Smooth muscle cell (in vitro differentiated cells): ENCODE measurements around the gene TARBP2. TPM values are rescaled to one million over a fixed set of nuclear protein-coding genes. Genes with fewer than 3 reads are reported as not detected.

Experiments used
- DNase-seq: peaks from one replicate; lab custom pipeline; 2025; ENCODE audit not compliant: unreplicated experiment; lab: John Stamatoyannopoulos, UW
- H2AFZ ChIP-seq: fragments of 200-600 bp; sonication (generic); 2 replicates; pipeline ENCODE4 v1.6.0; 2016; ENCODE audit warnings: antibody characterized with exemption, low read depth, mild to moderate bottlenecking
- H3F3A ChIP-seq: fragments of 200-600 bp; sonication (generic); 2 replicates; pipeline ENCODE4 v1.6.0; 2017; ENCODE audit warnings: antibody characterized with exemption, low read depth
- H3K27ac ChIP-seq: fragments of 200-600 bp; sonication (generic); 2 replicates; pipeline ENCODE4 v1.5.1; 2016; ENCODE audit warnings: low read depth, mild to moderate bottlenecking
- H3K27me3 ChIP-seq: fragments of 200-600 bp; sonication (generic); 2 replicates; pipeline ENCODE4 v1.6.1; 2016; ENCODE audit warnings: low read depth, mild to moderate bottlenecking
- H3K36me3 ChIP-seq: fragments of 200-600 bp; sonication (generic); 2 replicates; pipeline ENCODE4 v1.5.1; 2016; ENCODE audit warnings: low read depth
- H3K4me1 ChIP-seq: fragments of 200-600 bp; sonication (generic); 2 replicates; pipeline ENCODE4 v1.5.1; 2016; ENCODE audit warnings: low read depth
- H3K4me2 ChIP-seq: fragments of 200-600 bp; sonication (generic); 2 replicates; pipeline ENCODE4 v1.6.0; 2016; ENCODE audit warnings: mild to moderate bottlenecking
- H3K4me3 ChIP-seq: fragments of 200-600 bp; sonication (generic); 2 replicates; pipeline ENCODE4 v1.5.1; 2016; ENCODE audit warnings: mild to moderate bottlenecking
- H3K79me2 ChIP-seq: fragments of 200-600 bp; sonication (generic); 2 replicates; pipeline ENCODE4 v1.6.0; 2016; ENCODE audit warnings: low read depth, mild to moderate bottlenecking
- H3K9ac ChIP-seq: fragments of 200-600 bp; sonication (generic); 2 replicates; pipeline ENCODE4 v1.6.0; 2016; ENCODE audit warnings: low read depth
- H3K9me3 ChIP-seq: fragments of 200-600 bp; sonication (generic); replicated peaks from 2 replicates; pipeline ENCODE4 v1.5.1; 2016; ENCODE audit warnings: low read depth
- H4K20me1 ChIP-seq: fragments of 200-600 bp; sonication (generic); 2 replicates; pipeline ENCODE4 v1.6.0; 2016; ENCODE audit warnings: low read depth
- CTCF ChIP-seq: fragments of 200-600 bp; sonication (generic); IDR thresholded peaks from 2 replicates; pipeline ENCODE4 v1.5.1; 2017; ENCODE audit warnings: borderline replicate concordance, mild to moderate bottlenecking, antibody characterized with exemption; ENCODE audit not compliant: insufficient read depth, poor library complexity, severe bottlenecking
- WGBS: methylation state at CpG from one replicate; pipeline ENCODE4 v1.1.7; 2016; ENCODE audit warnings: low lambda C conversion rate; 5-methylcytosine and 5-hydroxymethylcytosine counted together
- polyA plus RNA-seq: library from polyadenylated mRNA; unstranded; fragments of >200 nt; fragmentation: Nextera tagmentation; extraction: Ambion mirVana; gene quantifications from 2 replicates; pipeline ENCODE4 v1.2.1, GENCODE V29; 2016
- total RNA-seq: library from RNA; depleted of rRNA; stranded (reverse); fragments of >200 nt; gene quantifications from 2 replicates; pipeline ENCODE4 v1.2.3, GENCODE V29; 2014

The TARBP2 gene
- total and polyA plus RNA-seq, 2 experiments from 2014 or later = 31.8 to 47.5 TPM

GRCh38 chr12:53502331-53502730 is 1.2 kb downstream of the TARBP2 start:
- no peaks in the 10 kb centered on the region for H4K20me1 ChIP-seq
- H3K9ac ChIP-seq = peak overlapping the region; percentile 89
- 93% methylated on average over 9 of the region's 9 CpGs for WGBS
- H3K9me3 ChIP-seq = no peaks in the 10 kb centered on the region
- peaks cover 7% of the 10 kb centered on the region for H3F3A ChIP-seq
- H3K4me1 ChIP-seq = peaks cover 26% of the 10 kb centered on the region
- peak overlapping the region; percentile 57 for H3K4me3 ChIP-seq
- DNase-seq = no peak
- H2AFZ ChIP-seq = no peak overlapping the region
- peak overlapping the region; percentile 98 for H3K27ac ChIP-seq
- peak overlapping the region; percentile 88 for H3K4me2 ChIP-seq
- no peak for TF ChIP-seq CTCF
- H3K27me3 ChIP-seq = no peaks in the 10 kb centered on the region
- no peaks in the 10 kb centered on the region for H3K36me3 ChIP-seq
- peaks cover 18% of the 10 kb centered on the region for H3K79me2 ChIP-seq

GRCh38 chr12:53502983-53503728 is 2.1 kb downstream of the TARBP2 start:
- Histone ChIP-seq H3K27me3 (no peaks in the 10 kb centered on the region), H3K79me2 (peaks cover 13% of the 10 kb centered on the region), H3F3A (peaks cover 7% of the 10 kb centered on the region), H4K20me1 (no peaks in the 10 kb centered on the region), H3K4me2 (no peak overlapping the region), H2AFZ (no peak overlapping the region), H3K36me3 (no peaks in the 10 kb centered on the region), H3K9me3 (no peaks in the 10 kb centered on the region), H3K27ac (no peak overlapping the region), H3K4me1 (peaks cover 22% of the 10 kb centered on the region), H3K9ac (no peak overlapping the region), H3K4me3 (no peak overlapping the region)
- WGBS = 94% methylated on average over 10 of the region's 10 CpGs
- no peak for DNase-seq
- TF ChIP-seq CTCF = no peak

- peaks cover 13% of the 10 kb centered on the region for H3F3A ChIP-seq
- H3K4me1 ChIP-seq = peaks cover 17% of the 10 kb centered on the region
- H3K27ac ChIP-seq = no peak overlapping the region
- no peaks in the 10 kb centered on the region for H4K20me1 ChIP-seq
- no peaks in the 10 kb centered on the region for H3K9me3 ChIP-seq
- TF ChIP-seq CTCF = no peak
- H3K4me2 ChIP-seq = no peak overlapping the region
- WGBS = 91% methylated on average over 14 of the region's 14 CpGs
- H3K27me3 ChIP-seq = no peaks in the 10 kb centered on the region
- H3K36me3 ChIP-seq = no peaks in the 10 kb centered on the region
- H3K4me3 ChIP-seq = no peak overlapping the region
- no peak overlapping the region for H2AFZ ChIP-seq
- DNase-seq = no peak
- peaks cover 8% of the 10 kb centered on the region for H3K79me2 ChIP-seq
- no peak overlapping the region for H3K9ac ChIP-seq
These were observed 3.2 kb downstream of the TARBP2 start for GRCh38 chr12:53504004-53504920.
